GM18868 (cell line): ENCODE data around the gene KIAA0586.

Experiments used
- ATAC-seq: cut with Tn5 transposase; IDR thresholded peaks from one replicate; pipeline ENCODE4 v1.9.1; 2021; ENCODE audit warnings: mild to moderate bottlenecking, moderate library complexity; ENCODE audit not compliant: unreplicated experiment

The KIAA0586 gene

DNA sequence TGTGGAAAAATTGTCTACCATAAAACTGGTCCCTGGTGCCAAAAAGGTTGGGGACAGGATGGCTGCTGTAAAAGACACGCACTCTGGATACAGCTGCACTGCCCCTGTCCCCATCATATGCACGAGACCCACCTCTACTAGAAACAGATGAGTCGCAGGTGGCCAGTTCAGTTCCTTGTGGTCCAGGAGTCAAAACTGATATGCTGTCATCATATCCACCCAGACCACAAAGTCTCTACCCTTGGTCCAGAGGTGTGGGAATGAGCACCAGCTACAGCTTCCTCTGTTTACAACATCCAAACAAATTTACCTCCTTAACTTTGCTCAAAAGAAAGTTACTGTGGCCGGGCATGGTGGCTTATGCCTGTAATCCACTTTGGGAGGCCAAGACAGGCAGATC lies 166.5 kb downstream of the KIAA0586 start:
- ATAC-seq = no peak

- no peak for ATAC-seq
Measured at GRCh38 chr14:58597041-58597440, 169.5 kb downstream of the KIAA0586 start.

DNA sequence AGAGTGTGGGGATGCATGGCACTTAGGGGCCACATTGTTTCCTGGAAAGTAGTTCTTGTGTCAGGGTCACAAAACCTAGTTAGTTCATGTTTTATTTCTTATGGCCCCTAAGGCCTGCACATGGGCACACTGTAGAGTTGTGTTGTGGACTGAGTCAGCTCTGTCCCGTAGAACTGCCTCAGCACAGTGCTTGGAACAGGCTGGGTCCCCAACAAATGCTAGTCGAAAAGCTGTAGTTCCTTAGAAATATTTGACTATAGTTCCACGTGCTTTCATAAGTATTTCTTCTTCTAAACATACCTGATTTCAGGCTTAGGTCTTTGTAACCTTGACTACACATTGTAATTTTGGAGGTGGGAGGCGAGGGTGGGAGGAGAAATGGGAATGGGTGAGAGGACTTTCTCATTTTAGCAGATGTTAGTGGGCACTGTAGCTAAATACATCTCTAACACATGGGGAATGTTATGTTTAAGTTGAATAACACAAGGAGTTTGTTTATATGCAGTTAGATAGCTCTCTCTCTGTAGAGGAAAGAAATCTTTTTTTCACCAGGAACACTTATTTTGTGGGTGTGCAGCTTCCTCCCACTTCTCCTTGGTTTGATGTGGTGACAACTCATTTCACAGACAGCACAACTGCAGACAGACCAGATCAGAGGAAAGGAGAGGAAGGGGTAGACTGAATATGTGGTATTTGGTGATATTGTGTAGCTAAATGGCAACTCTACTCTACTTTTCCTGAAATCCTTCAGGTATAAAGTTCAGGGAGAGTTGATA lies 170.7 kb downstream of the KIAA0586 start:
- ATAC-seq = no peak

DNA sequence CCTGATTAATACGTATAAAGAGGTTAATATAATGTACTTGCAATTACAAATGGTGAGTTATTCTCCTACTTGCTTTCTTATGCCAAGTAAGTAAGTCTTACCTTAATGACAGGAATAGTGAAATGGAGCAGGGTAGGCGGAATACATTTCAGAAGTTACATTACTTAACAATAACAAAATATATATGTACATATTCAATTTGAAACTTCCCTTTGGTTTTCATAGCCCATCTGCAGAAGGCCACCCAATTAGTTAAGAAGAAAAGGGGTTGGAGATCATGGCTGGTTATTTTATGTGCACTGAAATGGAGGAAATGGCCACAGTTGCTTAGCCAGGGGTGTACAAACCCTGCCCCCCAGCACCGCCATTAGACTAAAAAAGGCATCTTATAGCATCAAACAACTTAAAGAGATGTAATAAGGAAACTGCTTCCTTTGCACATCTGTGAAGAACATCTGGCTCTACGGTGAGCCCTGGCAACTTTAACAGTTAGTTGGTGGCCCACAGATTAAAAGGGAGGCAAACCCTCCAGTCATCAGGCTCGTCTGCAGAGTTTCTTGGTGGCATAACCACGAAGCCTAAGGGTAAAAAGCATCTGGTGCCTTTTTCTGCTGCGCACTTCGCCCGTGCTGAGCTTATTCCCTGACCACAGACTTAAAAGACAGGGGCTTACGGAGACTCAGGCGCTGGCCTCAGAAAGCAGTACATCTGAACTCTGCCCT lies 171.4 kb downstream of the KIAA0586 start:
- ATAC-seq = no peak

GRCh38 chr14:58599707-58600106 lies 172.2 kb downstream of the KIAA0586 start:
- no peak for ATAC-seq
